ENCODE measurements around the gene MEIKIN.

The MEIKIN gene

DNA sequence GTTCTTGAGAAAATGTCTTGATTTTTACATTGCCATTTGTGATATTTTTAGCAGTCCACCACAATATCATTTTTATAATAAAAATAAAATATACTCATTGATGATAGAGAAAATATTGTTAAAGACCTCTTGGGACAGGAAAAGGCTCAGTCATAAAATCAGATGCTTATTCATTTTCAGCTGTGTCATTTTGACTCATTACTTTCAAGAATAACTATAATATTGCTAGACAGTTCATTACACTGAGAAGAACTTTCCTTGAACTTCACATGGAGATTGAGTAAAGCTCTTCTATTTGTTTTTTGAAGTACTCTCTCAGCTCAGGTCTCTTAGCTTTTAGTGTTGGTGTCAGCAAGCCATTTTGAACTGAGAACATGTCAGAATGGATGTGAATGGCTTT lies 8.5 kb upstream of the MEIKIN start:
- TF ChIP-seq CEBPB (IDR thresholded peaks at IDR 0.05) (no peak), FOXM1 (IDR thresholded peaks at IDR 0.05; ENCODE audit: borderline replicate concordance, low read depth) (no peak), TCF12 (IDR thresholded peaks at IDR 0.05; ENCODE audit: low read depth) (no peak), CREB1 (IDR thresholded peaks at IDR 0.05; ENCODE audit: low read depth) (no peak), EP300 (IDR thresholded peaks at IDR 0.05; ENCODE audit: borderline replicate concordance) (no peak), NFIC (IDR thresholded peaks at IDR 0.05) (no peak), TAF1 (IDR thresholded peaks at IDR 0.05; ENCODE audit: low read depth) (no peak), TEAD4 (IDR thresholded peaks at IDR 0.05) (no peak), ZBTB7A (IDR thresholded peaks at IDR 0.05; ENCODE audit: low read depth) (no peak), YY1 (IDR thresholded peaks at IDR 0.05; ENCODE audit: low read depth) (no peak)
- TF ChIP-seq, protein P1, sequence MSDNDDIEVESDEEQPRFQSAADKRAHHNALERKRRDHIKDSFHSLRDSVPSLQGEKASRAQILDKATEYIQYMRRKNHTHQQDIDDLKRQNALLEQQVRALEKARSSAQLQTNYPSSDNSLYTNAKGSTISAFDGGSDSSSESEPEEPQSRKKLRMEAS (IDR thresholded peaks at IDR 0.05): no peak
- TF ChIP-seq, protein P2, sequence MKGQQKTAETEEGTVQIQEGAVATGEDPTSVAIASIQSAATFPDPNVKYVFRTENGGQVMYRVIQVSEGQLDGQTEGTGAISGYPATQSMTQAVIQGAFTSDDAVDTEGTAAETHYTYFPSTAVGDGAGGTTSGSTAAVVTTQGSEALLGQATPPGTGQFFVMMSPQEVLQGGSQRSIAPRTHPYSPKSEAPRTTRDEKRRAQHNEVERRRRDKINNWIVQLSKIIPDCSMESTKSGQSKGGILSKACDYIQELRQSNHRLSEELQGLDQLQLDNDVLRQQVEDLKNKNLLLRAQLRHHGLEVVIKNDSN (IDR thresholded peaks at IDR 0.05): no peak
- TF ChIP-seq, protein P3, sequence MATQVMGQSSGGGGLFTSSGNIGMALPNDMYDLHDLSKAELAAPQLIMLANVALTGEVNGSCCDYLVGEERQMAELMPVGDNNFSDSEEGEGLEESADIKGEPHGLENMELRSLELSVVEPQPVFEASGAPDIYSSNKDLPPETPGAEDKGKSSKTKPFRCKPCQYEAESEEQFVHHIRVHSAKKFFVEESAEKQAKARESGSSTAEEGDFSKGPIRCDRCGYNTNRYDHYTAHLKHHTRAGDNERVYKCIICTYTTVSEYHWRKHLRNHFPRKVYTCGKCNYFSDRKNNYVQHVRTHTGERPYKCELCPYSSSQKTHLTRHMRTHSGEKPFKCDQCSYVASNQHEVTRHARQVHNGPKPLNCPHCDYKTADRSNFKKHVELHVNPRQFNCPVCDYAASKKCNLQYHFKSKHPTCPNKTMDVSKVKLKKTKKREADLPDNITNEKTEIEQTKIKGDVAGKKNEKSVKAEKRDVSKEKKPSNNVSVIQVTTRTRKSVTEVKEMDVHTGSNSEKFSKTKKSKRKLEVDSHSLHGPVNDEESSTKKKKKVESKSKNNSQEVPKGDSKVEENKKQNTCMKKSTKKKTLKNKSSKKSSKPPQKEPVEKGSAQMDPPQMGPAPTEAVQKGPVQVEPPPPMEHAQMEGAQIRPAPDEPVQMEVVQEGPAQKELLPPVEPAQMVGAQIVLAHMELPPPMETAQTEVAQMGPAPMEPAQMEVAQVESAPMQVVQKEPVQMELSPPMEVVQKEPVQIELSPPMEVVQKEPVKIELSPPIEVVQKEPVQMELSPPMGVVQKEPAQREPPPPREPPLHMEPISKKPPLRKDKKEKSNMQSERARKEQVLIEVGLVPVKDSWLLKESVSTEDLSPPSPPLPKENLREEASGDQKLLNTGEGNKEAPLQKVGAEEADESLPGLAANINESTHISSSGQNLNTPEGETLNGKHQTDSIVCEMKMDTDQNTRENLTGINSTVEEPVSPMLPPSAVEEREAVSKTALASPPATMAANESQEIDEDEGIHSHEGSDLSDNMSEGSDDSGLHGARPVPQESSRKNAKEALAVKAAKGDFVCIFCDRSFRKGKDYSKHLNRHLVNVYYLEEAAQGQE (IDR thresholded peaks at IDR 0.05; ENCODE audit: low read depth): no peak

DNA sequence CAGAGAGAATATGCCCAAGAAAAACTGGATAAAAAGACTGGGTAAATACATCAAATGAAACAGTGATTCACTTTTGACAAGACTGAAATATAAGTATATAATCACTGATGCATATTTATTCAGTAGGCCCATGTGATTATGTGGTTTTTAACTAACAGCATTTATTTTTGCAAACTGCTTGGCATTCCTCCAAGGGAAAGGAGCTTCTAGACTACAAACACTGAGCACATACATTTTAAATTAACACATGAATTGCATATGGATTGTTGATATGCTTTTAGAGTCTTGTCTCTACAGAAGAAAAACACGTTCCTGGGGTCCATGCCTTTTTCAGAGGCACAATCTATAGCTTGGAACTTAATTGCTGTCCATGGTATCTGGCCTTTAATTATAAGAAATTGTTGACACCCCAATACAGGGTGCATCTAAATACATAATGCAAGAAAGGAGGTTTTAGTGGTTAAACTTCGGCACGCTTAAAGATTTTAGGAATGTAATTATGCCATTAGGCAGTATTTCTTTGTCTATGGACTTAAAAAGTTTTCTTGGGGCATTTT lies 6.9 kb upstream of the MEIKIN start:
- TF ChIP-seq, protein P3 (IDR thresholded peaks at IDR 0.05; ENCODE audit: low read depth): peak; percentile 74
- no peak for TF ChIP-seq ZBTB7A (IDR thresholded peaks at IDR 0.05; ENCODE audit: low read depth)

DNA sequence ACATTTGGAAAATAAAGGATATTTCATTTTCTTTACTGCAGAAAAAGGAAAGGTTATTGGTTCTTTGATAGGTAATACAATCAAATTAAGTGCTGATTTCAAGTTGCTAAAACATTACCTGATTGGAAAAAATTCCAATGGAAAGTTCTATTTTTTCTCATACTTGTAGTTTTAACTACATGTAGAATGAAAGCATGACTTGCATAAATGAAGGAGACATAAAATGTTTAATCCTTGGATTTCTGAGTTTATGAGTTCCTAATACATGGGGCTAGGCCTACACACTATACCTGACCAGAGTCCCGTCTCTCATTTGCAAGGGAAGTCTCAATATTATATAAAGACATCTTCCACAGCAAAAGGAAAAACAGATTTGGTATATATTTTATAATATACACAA lies 5.2 kb upstream of the MEIKIN start:
- TF ChIP-seq, protein P3 (IDR thresholded peaks at IDR 0.05; ENCODE audit: low read depth): no peak
- TF ChIP-seq EP300 (IDR thresholded peaks at IDR 0.05; ENCODE audit: borderline replicate concordance) (no peak), FOXM1 (IDR thresholded peaks at IDR 0.05; ENCODE audit: borderline replicate concordance, low read depth) (no peak), EGR1 (IDR thresholded peaks at IDR 0.05) (no peak), TEAD4 (IDR thresholded peaks at IDR 0.05) (no peak), ZBTB7A (IDR thresholded peaks at IDR 0.05; ENCODE audit: low read depth) (no peak), CEBPB (IDR thresholded peaks at IDR 0.05) (no peak), YY1 (IDR thresholded peaks at IDR 0.05; ENCODE audit: low read depth) (no peak), CREB1 (IDR thresholded peaks at IDR 0.05; ENCODE audit: low read depth) (no peak), TAF1 (IDR thresholded peaks at IDR 0.05; ENCODE audit: low read depth) (no peak), RAD21 (IDR thresholded peaks at IDR 0.05; ENCODE audit: low read depth) (no peak), NFIC (IDR thresholded peaks at IDR 0.05) (no peak)
- TF ChIP-seq, protein P1 (IDR thresholded peaks at IDR 0.05): no peak

DNA sequence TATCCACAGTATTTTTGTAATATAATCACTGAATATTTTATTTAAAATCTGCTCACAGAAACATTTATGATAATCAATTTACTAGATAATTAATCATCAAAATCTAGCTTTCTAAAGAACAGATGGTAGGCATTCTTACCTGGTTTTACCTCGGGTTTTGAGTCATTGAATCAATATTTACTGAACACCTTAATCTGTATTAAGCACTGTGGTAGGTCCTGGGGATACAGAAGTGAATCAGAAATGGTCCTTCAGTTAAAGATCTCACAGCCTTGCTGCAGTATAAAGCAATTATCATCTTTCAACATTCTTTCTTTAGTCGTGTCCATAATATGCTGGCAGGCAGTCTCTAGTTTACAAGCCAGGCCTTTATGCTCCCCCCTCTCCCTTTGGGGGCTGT lies 2.0 kb upstream of the MEIKIN start:
- TF ChIP-seq ZBTB7A (IDR thresholded peaks at IDR 0.05; ENCODE audit: low read depth) (no peak), TEAD4 (IDR thresholded peaks at IDR 0.05) (no peak), TCF12 (IDR thresholded peaks at IDR 0.05; ENCODE audit: low read depth) (no peak), TAF1 (IDR thresholded peaks at IDR 0.05; ENCODE audit: low read depth) (no peak), RAD21 (IDR thresholded peaks at IDR 0.05; ENCODE audit: low read depth) (no peak), FOXM1 (IDR thresholded peaks at IDR 0.05; ENCODE audit: borderline replicate concordance, low read depth) (no peak), EP300 (IDR thresholded peaks at IDR 0.05; ENCODE audit: borderline replicate concordance) (no peak), CREB1 (IDR thresholded peaks at IDR 0.05; ENCODE audit: low read depth) (no peak), NFIC (IDR thresholded peaks at IDR 0.05) (no peak)

All from Ishikawa (cell line).